Measurements from ENCODE around the gene DBN1.
A peak's percentile ranks its signal among the peaks of the same experiment; 100 is the strongest.

Gene DBN1

DNA sequence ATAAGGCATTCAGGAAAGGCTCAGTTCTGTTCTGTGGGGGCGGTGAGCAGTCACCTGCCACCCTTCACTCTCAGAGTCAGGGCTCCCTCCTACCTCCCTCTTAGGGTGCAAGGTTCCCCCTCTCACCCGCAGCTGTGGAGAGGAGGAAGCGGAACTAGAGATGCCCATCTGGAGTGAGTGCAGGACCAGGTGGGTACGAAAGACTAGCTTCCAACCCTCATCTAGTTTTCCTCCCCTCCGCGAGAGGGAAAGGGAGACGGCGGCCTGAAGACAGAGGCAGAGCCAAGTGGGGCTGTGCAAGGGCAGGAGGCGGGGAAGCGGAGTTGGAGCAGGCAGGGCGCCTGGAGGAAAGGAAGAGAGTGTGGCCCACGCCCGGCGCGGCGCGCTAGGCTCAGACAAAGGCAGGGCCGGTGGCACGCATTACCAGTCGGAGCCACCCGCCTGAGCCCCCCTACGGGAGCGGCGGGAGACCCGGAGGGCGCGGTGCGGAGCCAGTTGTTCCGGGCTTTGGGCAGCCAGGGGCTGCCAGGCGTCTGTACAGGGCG is 19.5 kb downstream of the DBN1 start:
- H3K9ac ChIP-seq (ENCODE audit: low read depth, low read length, poor library complexity), result peak overlapping the region; percentile 93
- peak overlapping the region; percentile 56 for H3K4ac ChIP-seq (ENCODE audit: low read length)
- H2BK15ac ChIP-seq (ENCODE audit: low read length), result peak overlapping the region; percentile 93
- peaks cover 11% of the 10 kb centered on the region for H3K79me1 ChIP-seq (ENCODE audit: low read depth, low read length)
- H3K27ac ChIP-seq (replicated peaks; ENCODE audit: low read length), result peak overlapping the region; percentile 53
- peak overlapping the region; percentile 38 for H4K91ac ChIP-seq (ENCODE audit: low read depth, low read length, poor library complexity)
- H3K27me3 ChIP-seq (ENCODE audit: control insufficient read depth in 3 of 3, insufficient read depth in 3 of 3, low read depth in 1 of 3, low read length in 3 of 3), result peaks cover 0 to 2% (median 0%) of the 10 kb centered on the region in 3 experiments
- peak overlapping the region; percentile 87 for H3K14ac ChIP-seq (ENCODE audit: low read length)
- peak overlapping the region; percentile 100 for H3K23ac ChIP-seq (ENCODE audit: low read depth, low read length, poor library complexity)
- DNase-seq (ENCODE audit: low spot score), result no peak
- H2AK5ac ChIP-seq (ENCODE audit: low read depth, low read length), result peak overlapping the region; percentile 98
- peak overlapping the region in 1 of 2 donors; percentile 77 for H3K4me3 ChIP-seq (ENCODE audit: low read length in 2 of 2)
- no peak overlapping the region for H4K8ac ChIP-seq (ENCODE audit: low read depth, low read length)
- H2BK5ac ChIP-seq (ENCODE audit: low read length), result peak overlapping the region; percentile 59
- H3K4me1 ChIP-seq (ENCODE audit: control insufficient read depth in 2 of 2, insufficient read depth in 1 of 2, low read depth in 1 of 2, low read length in 2 of 2), result peaks cover 26 to 27% of the 10 kb centered on the region in 2 donors
- no peak overlapping the region for H2AFZ ChIP-seq (ENCODE audit: low read length)
- no CpG with 5 or more reads among the region's 31 CpGs for WGBS, 2 donors (ENCODE audit: extremely low coverage in 2 of 2, insufficient read length in 2 of 2, insufficient replicate concordance in 1 of 2)
- peak overlapping the region; percentile 93 for H3K4me2 ChIP-seq (ENCODE audit: insufficient read depth, low read length, poor library complexity, severe bottlenecking)
- H2BK120ac ChIP-seq (ENCODE audit: low read depth, low read length), result peak overlapping the region; percentile 10
- H2BK12ac ChIP-seq (ENCODE audit: low read length), result peak overlapping the region; percentile 82
- H3K36me3 ChIP-seq (replicated peaks in 1 of 2; ENCODE audit: control insufficient read depth in 2 of 2, insufficient read depth in 2 of 2, low read length in 2 of 2), result peaks cover 21 to 63% of the 10 kb centered on the region in 2 donors
- H3K9me3 ChIP-seq (replicated peaks in 1 of 2; ENCODE audit: control insufficient read depth in 2 of 2, insufficient read depth in 1 of 2, low read depth in 1 of 2, low read length in 2 of 2), result no peaks in the 10 kb centered on the region
- peak overlapping the region; percentile 94 for H3K18ac ChIP-seq (ENCODE audit: low read length)

DNA sequence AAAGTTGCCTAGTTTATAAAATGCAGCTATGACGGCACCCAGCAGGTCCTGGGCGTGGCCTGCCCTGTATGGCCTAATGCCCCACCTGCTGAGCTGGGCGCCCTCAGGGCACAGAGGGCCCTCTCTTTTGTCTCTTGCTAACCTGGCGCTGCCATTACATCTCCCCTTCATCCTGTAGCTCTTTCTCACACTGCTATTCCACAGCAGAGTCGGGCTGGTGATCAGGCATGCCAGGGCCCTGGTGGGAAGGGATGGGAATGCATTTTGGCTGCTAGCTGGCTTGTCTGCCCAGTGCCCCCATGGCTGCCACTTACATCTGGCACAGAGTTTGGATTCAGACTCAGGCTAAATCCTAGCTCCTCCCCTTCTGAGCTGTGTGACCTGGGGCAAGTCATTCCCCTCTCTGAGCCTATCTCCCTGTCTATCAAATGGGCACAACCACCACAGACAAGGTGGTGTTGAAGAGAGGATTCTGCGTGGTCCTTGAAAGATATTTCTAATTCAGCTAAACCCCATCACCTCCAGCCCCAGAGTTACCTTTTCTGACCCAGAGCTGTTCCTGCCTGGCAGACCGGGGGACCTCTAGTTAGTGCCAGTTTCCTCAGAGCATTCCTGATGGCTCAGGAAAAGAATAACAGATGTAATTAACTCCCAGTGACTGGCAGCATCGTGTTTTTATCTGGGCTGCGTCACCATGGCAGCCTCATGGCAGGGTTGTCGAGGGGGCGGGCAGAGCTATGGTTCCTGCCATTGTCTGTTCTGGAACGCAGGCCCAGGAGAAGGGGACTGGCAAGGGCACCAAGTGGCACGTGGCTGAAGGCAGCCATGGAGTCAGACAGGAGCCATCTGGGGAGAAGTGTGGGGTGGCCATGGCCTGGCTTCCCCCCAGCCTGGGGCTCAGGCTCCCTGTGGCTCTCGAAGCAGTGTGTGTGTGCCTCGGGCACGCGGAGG is 20.5 kb downstream of the DBN1 start:
- Histone ChIP-seq H3K4me2 (ENCODE audit: insufficient read depth, low read length, poor library complexity, severe bottlenecking) (no peak overlapping the region), H2BK12ac (ENCODE audit: low read length) (peak overlapping the region; percentile 43), H4K8ac (ENCODE audit: low read depth, low read length) (no peak overlapping the region), H3K23ac (ENCODE audit: low read depth, low read length, poor library complexity) (peak overlapping the region; percentile 38), H3K9ac (ENCODE audit: low read depth, low read length, poor library complexity) (peak overlapping the region; percentile 63), H3K4me3 (ENCODE audit: low read length in 2 of 2) (no peak overlapping the region), H2BK15ac (ENCODE audit: low read length) (no peak overlapping the region), H4K91ac (ENCODE audit: low read depth, low read length, poor library complexity) (no peak overlapping the region), H3K18ac (ENCODE audit: low read length) (peak overlapping the region; percentile 2), H2BK5ac (ENCODE audit: low read length) (no peak overlapping the region), H2AK5ac (ENCODE audit: low read depth, low read length) (peak overlapping the region; percentile 89), H2BK120ac (ENCODE audit: low read depth, low read length) (no peak overlapping the region), H3K14ac (ENCODE audit: low read length) (no peak overlapping the region), H3K36me3 (replicated peaks in 1 of 2; ENCODE audit: control insufficient read depth in 2 of 2, insufficient read depth in 2 of 2, low read length in 2 of 2) (peaks cover 11 to 53% of the 10 kb centered on the region in 2 donors), H3K27ac (replicated peaks; ENCODE audit: low read length) (no peak overlapping the region), H2AFZ (ENCODE audit: low read length) (no peak overlapping the region), H3K4me1 (ENCODE audit: control insufficient read depth in 2 of 2, insufficient read depth in 1 of 2, low read depth in 1 of 2, low read length in 2 of 2) (peaks cover 25 to 29% of the 10 kb centered on the region in 2 donors), H3K79me1 (ENCODE audit: low read depth, low read length) (peaks cover 9% of the 10 kb centered on the region), H3K9me3 (replicated peaks in 1 of 2; ENCODE audit: control insufficient read depth in 2 of 2, insufficient read depth in 1 of 2, low read depth in 1 of 2, low read length in 2 of 2) (no peaks in the 10 kb centered on the region), H3K27me3 (ENCODE audit: control insufficient read depth in 3 of 3, insufficient read depth in 3 of 3, low read depth in 1 of 3, low read length in 3 of 3) (peaks cover 0 to 2% (median 0%) of the 10 kb centered on the region in 3 experiments), H3K4ac (ENCODE audit: low read length) (no peak overlapping the region)
- no CpG with 5 or more reads among the region's 17 CpGs for WGBS, 2 donors (ENCODE audit: extremely low coverage in 2 of 2, insufficient read length in 2 of 2, insufficient replicate concordance in 1 of 2)
- DNase-seq (ENCODE audit: low spot score), result no peak

DNA sequence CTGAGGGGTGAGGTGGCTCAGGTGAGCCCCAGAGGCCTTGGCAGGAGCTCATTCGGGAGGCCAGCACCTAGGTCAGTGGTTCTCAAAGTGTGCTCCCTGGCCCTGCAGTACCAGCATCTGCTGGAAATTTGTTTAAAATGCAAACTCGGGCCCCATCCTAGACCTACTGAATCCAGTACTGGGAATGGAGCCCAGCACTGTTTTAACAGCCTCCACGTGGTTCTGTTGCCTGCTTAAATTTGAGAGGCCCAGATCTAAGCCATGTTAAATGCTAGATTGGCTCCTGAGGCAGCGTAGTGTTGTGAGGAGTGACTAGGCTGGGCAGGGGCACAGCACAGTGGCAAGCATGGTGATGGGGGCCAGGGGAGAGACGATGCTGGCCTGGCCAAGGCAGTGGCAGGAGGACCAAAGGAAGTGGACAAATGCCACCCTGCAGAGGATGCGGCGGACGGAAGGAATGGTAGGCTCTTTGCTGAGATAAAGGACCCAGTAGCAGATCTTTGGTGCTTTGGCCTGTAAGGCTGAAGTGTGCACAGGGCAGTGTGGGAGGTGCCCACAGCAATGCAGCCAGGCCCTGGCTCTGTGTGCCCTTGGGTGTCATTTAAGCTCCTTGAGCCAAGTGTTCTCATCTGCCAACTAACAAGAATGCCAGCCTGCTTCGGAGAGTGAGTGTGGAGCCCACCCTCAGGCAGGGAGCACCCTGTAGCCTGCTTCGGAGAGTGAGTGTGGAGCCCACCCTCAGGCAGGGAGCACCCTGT is 22.6 kb downstream of the DBN1 start:
- Histone ChIP-seq H3K79me1 (ENCODE audit: low read depth, low read length) (peaks cover 7% of the 10 kb centered on the region), H3K36me3 (replicated peaks in 1 of 2; ENCODE audit: control insufficient read depth in 2 of 2, insufficient read depth in 2 of 2, low read length in 2 of 2) (peaks cover 0 to 35% of the 10 kb centered on the region in 2 donors), H4K8ac (ENCODE audit: low read depth, low read length) (no peak overlapping the region), H2BK15ac (ENCODE audit: low read length) (no peak overlapping the region), H3K27me3 (ENCODE audit: control insufficient read depth in 3 of 3, insufficient read depth in 3 of 3, low read depth in 1 of 3, low read length in 3 of 3) (peaks cover 0 to 2% (median 0%) of the 10 kb centered on the region in 3 experiments), H3K4me3 (ENCODE audit: low read length in 2 of 2) (no peak overlapping the region), H2AK5ac (ENCODE audit: low read depth, low read length) (no peak overlapping the region), H3K27ac (replicated peaks; ENCODE audit: low read length) (no peak overlapping the region), H3K9ac (ENCODE audit: low read depth, low read length, poor library complexity) (no peak overlapping the region), H2BK120ac (ENCODE audit: low read depth, low read length) (no peak overlapping the region), H2AFZ (ENCODE audit: low read length) (no peak overlapping the region), H3K9me3 (replicated peaks in 1 of 2; ENCODE audit: control insufficient read depth in 2 of 2, insufficient read depth in 1 of 2, low read depth in 1 of 2, low read length in 2 of 2) (no peaks in the 10 kb centered on the region), H3K4me1 (ENCODE audit: control insufficient read depth in 2 of 2, insufficient read depth in 1 of 2, low read depth in 1 of 2, low read length in 2 of 2) (peaks cover 24 to 26% of the 10 kb centered on the region in 2 donors), H2BK12ac (ENCODE audit: low read length) (no peak overlapping the region), H3K14ac (ENCODE audit: low read length) (no peak overlapping the region), H4K91ac (ENCODE audit: low read depth, low read length, poor library complexity) (no peak overlapping the region), H2BK5ac (ENCODE audit: low read length) (no peak overlapping the region), H3K4ac (ENCODE audit: low read length) (no peak overlapping the region), H3K23ac (ENCODE audit: low read depth, low read length, poor library complexity) (no peak overlapping the region), H3K18ac (ENCODE audit: low read length) (no peak overlapping the region), H3K4me2 (ENCODE audit: insufficient read depth, low read length, poor library complexity, severe bottlenecking) (no peak overlapping the region)
- no peak for DNase-seq (ENCODE audit: low spot score)
- no CpG with 5 or more reads among the region's 10 CpGs for WGBS, 2 donors (ENCODE audit: extremely low coverage in 2 of 2, insufficient read length in 2 of 2, insufficient replicate concordance in 1 of 2)
